K562 (cell line): ENCODE data around the gene DAPK1. TPM values are rescaled to one million over a fixed set of nuclear protein-coding genes. Genes with fewer than 3 reads are reported as not detected.

Experiments
- HNRNPL ChIP-seq: fragments of 200-400 bp; formaldehyde crosslinking; IDR thresholded peaks from 2 replicates; pipeline ENCODE4 v1.6.1; 2017; ENCODE audit warnings: low read depth, mild to moderate bottlenecking, low read length
- polyA plus RNA-seq, 8 experiments: library from polyadenylated mRNA; depleted of rRNA in 4 of 8; stranded (reverse) in 5 of 8; unstranded in 3 of 8; fragments of >200 nt; fragmentation: Nextera tagmentation in 2 of 8; fragmentation: Illumina TruSeq in 1 of 8; extraction: Ambion mirVana in 2 of 8; extraction: Trizol in 1 of 8; gene quantifications; 2 replicates each; pipeline versions ENCODE4 v1.2.1 to v1.2.3, GENCODE V29; 2011 to 2014; ENCODE audit warnings: inconsistent platforms in 1 of 8, missing spikeins in 1 of 8
- total RNA-seq, 7 experiments: library from RNA; depleted of rRNA in 6 of 7; stranded (reverse); fragments of >200 nt in 6 of 7; fragmentation: Illumina TruSeq in 2 of 7; extraction: Trizol in 2 of 7; gene quantifications; 2 replicates each; pipeline versions ENCODE4 v1.2.1 to v1.2.3, GENCODE V29; 2011 to 2021; ENCODE audit warnings: low replicate concordance in 1 of 7
- TF ChIP-seq, protein P1 (sequence below), 2 experiments: fragments of 450-650 bp; formaldehyde crosslinking in 1 of 2; IDR thresholded peaks; 2 replicates each; pipeline versions ENCODE4 v1.4.0 to v1.6.1; 2014 to 2020; ENCODE audit warnings: mild to moderate bottlenecking in 2 of 2, borderline replicate concordance in 1 of 2, low read depth in 1 of 2

Gene DAPK1
- total and polyA plus RNA-seq, 9 of the 15 experiments (the other 6 are each of a cell fraction or from before 2014, with no cell fraction given) = 1.7 to 26.4 (median 15.8) TPM

- TF ChIP-seq, protein P1, sequence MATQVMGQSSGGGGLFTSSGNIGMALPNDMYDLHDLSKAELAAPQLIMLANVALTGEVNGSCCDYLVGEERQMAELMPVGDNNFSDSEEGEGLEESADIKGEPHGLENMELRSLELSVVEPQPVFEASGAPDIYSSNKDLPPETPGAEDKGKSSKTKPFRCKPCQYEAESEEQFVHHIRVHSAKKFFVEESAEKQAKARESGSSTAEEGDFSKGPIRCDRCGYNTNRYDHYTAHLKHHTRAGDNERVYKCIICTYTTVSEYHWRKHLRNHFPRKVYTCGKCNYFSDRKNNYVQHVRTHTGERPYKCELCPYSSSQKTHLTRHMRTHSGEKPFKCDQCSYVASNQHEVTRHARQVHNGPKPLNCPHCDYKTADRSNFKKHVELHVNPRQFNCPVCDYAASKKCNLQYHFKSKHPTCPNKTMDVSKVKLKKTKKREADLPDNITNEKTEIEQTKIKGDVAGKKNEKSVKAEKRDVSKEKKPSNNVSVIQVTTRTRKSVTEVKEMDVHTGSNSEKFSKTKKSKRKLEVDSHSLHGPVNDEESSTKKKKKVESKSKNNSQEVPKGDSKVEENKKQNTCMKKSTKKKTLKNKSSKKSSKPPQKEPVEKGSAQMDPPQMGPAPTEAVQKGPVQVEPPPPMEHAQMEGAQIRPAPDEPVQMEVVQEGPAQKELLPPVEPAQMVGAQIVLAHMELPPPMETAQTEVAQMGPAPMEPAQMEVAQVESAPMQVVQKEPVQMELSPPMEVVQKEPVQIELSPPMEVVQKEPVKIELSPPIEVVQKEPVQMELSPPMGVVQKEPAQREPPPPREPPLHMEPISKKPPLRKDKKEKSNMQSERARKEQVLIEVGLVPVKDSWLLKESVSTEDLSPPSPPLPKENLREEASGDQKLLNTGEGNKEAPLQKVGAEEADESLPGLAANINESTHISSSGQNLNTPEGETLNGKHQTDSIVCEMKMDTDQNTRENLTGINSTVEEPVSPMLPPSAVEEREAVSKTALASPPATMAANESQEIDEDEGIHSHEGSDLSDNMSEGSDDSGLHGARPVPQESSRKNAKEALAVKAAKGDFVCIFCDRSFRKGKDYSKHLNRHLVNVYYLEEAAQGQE (IDR thresholded peaks at IDR 0.05; ENCODE audit: borderline replicate concordance) = peak; percentile 74; the same call in 1 of the 2 replicates
- TF ChIP-seq, protein P1 (CRISPR knock-in tag; IDR thresholded peaks at IDR 0.05; ENCODE audit: low read depth) = no peak
- no peak for TF ChIP-seq HNRNPL
These were observed 187.1 kb downstream of the DAPK1 start (continued) for GRCh38 chr9:87684627-87685219.
